ENCODE data around the gene GNB2.
"Not testable (repeated sequence)": the region's sequence is repeated elsewhere in the genome, so short reads cannot be mapped to it uniquely, and the experiment has no call there.

Gene GNB2

GRCh38 chr7:100655908-100656674, 17.4 kb upstream of the GNB2 start, which contains the start of gene ACTL6B:
TSS of gene ACTL6B (minus strand) at chr7:100656448. CDS start at chr7:100656354, 94 bp downstream.
- H2BK5ac ChIP-seq (ENCODE audit: low read depth, low read length, poor library complexity, severe bottlenecking), result no peak within 1 kb of the TSS
- no peak within 1 kb of the TSS for H2BK15ac ChIP-seq (ENCODE audit: low read depth, poor library complexity, severe bottlenecking)
- H2AFZ ChIP-seq (ENCODE audit: low read depth, low read length), result no peak within 1 kb of the TSS
- H3K9me3 ChIP-seq (ENCODE audit: control insufficient read depth, low read length), result no peaks in the 10 kb centered on the region
- H3K36me3 ChIP-seq (ENCODE audit: control insufficient read depth in 1 of 2, insufficient read depth in 2 of 2, low read depth in 1 of 2, low read length in 2 of 2), result no peaks in the 10 kb centered on the region
- H3K18ac ChIP-seq (ENCODE audit: low read depth in 1 of 2, low read length in 2 of 2), result no peak within 1 kb of the TSS
- no peak within 1 kb of the TSS for H2BK120ac ChIP-seq (ENCODE audit: low read depth, low read length)
- peaks cover 4% of the 10 kb centered on the region for H3K4me1 ChIP-seq (ENCODE audit: control insufficient read depth, insufficient read depth, low read depth, low read length)
- H3K4me3 ChIP-seq (ENCODE audit: insufficient read depth in 1 of 2, low read depth in 1 of 2, low read length in 2 of 2), result no peak within 1 kb of the TSS
- no peak within 1 kb of the TSS for H3K27ac ChIP-seq (ENCODE audit: low read length, poor library complexity, severe bottlenecking)
- 9% methylated on average over 61 of the region's 63 CpGs for WGBS
- H3K4me2 ChIP-seq (ENCODE audit: low read length, poor library complexity, severe bottlenecking), result no peak within 1 kb of the TSS
- peaks cover 50 to 54% of the 10 kb centered on the region in 2 experiments for H3K27me3 ChIP-seq (ENCODE audit: control insufficient read depth in 1 of 2, insufficient read depth in 1 of 2, low read length in 2 of 2)
- no peak within 1 kb of the TSS for H3K23ac ChIP-seq (ENCODE audit: low read length in 2 of 2)
- H3K9ac ChIP-seq (ENCODE audit: low read length), result no peak within 1 kb of the TSS
- no peak within 1 kb of the TSS for H2BK12ac ChIP-seq (ENCODE audit: low read length in 2 of 2)
- H4K91ac ChIP-seq (ENCODE audit: low read length), result no peak within 1 kb of the TSS
- peak; percentile 45 for DNase-seq
- no peak within 1 kb of the TSS for H3K14ac ChIP-seq (ENCODE audit: low read length in 2 of 2)
- no peak within 1 kb of the TSS for H3K4ac ChIP-seq (ENCODE audit: low read depth in 1 of 2, low read length in 2 of 2)
- no peak within 1 kb of the TSS for H2AK5ac ChIP-seq (ENCODE audit: low read length, severe bottlenecking)
- H3K79me1 ChIP-seq (replicated peaks; ENCODE audit: low read length, poor library complexity, severe bottlenecking), result no peaks in the 10 kb centered on the region
- no peak within 1 kb of the TSS for H4K8ac ChIP-seq (ENCODE audit: low read length)

DNA sequence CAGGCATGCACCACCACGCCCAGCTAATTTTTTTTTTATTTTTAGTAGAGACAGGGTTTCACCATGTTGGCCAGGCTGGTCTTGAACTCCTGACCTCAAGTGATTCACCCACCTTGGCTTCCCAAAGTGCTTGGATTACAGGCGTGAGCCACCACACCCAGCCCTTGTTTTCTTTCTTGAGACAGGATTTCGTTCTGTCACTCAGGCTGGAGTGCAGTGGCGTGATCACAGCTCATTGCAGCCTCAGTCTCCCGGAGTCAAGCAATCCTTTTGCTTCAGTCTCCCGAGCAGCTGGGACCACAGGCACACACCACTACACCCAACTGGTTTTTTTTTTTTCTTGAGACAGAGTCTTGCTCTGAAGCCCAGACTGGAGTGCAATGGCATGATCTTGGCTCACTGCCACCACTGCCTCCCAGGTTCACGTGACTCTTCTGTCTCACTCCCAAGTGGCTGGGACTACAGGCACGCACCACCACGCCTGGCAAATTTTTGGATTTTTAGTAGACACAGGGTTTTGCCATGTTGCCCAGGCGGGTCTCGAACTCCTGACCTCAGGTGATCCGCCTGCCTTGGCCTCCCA, 11.3 kb upstream of the GNB2 start:
- H4K91ac ChIP-seq (ENCODE audit: low read length); H3K79me1 ChIP-seq (replicated peaks; ENCODE audit: low read length, poor library complexity, severe bottlenecking); H3K18ac ChIP-seq (ENCODE audit: low read depth in 1 of 2, low read length in 2 of 2); H3K36me3 ChIP-seq (ENCODE audit: control insufficient read depth in 1 of 2, insufficient read depth in 2 of 2, low read depth in 1 of 2, low read length in 2 of 2); DNase-seq; H4K8ac ChIP-seq (ENCODE audit: low read length); H3K27ac ChIP-seq (ENCODE audit: low read length, poor library complexity, severe bottlenecking); H2BK5ac ChIP-seq (ENCODE audit: low read depth, low read length, poor library complexity, severe bottlenecking); H3K4me1 ChIP-seq (ENCODE audit: control insufficient read depth, insufficient read depth, low read depth, low read length); H2BK15ac ChIP-seq (ENCODE audit: low read depth, poor library complexity, severe bottlenecking); H3K23ac ChIP-seq (ENCODE audit: low read length in 2 of 2); H2BK12ac ChIP-seq (ENCODE audit: low read length in 2 of 2); H3K4me3 ChIP-seq (ENCODE audit: insufficient read depth in 1 of 2, low read depth in 1 of 2, low read length in 2 of 2); H2AK5ac ChIP-seq (ENCODE audit: low read length, severe bottlenecking); H3K14ac ChIP-seq (ENCODE audit: low read length in 2 of 2); H3K4me2 ChIP-seq (ENCODE audit: low read length, poor library complexity, severe bottlenecking); H2AFZ ChIP-seq (ENCODE audit: low read depth, low read length); H3K4ac ChIP-seq (ENCODE audit: low read depth in 1 of 2, low read length in 2 of 2); H3K9ac ChIP-seq (ENCODE audit: low read length); H3K9me3 ChIP-seq (ENCODE audit: control insufficient read depth, low read length); H2BK120ac ChIP-seq (ENCODE audit: low read depth, low read length): not testable (repeated sequence)
- WGBS, result 83% methylated on average over 12 of the region's 12 CpGs
- H3K27me3 ChIP-seq (ENCODE audit: control insufficient read depth in 1 of 2, insufficient read depth in 1 of 2, low read length in 2 of 2), result peaks cover 21 to 27% of the 10 kb centered on the region in 2 experiments

DNA sequence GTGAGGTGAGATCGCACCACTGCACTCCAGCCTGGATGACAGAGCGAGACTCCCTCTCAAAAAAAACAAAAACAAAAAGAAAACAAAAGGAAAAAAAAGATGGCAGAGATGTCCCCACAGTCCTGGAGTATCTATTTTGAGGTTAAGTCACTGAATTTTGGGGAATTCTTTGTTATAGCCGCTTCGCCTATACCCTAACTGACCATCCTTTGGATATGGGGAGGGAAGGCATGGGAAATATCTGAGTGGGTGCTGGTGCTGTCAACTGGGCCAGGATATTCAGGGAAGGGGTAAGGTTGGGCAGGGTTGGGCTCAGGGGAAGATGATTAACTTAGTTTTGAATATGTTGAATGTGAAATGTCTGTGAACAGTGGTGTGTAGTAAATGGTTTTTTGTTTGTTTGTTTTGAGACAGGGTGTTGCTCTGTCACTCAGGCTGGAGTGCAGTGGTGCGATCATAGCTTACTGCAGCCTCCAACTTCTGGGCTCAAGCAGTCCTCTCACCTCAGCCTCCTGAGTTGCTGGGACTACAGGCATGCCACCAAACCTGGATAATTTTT, 8.3 kb upstream of the GNB2 start:
- Histone ChIP-seq H3K4me3 (ENCODE audit: insufficient read depth in 1 of 2, low read depth in 1 of 2, low read length in 2 of 2) (no peak overlapping the region), H2BK5ac (ENCODE audit: low read depth, low read length, poor library complexity, severe bottlenecking) (no peak overlapping the region), H2BK12ac (ENCODE audit: low read length in 2 of 2) (no peak overlapping the region), H2AK5ac (ENCODE audit: low read length, severe bottlenecking) (no peak overlapping the region), H3K4me2 (ENCODE audit: low read length, poor library complexity, severe bottlenecking) (no peak overlapping the region), H3K27me3 (ENCODE audit: control insufficient read depth in 1 of 2, insufficient read depth in 1 of 2, low read length in 2 of 2) (peaks cover 0 to 6% of the 10 kb centered on the region in 2 experiments), H3K18ac (ENCODE audit: low read depth in 1 of 2, low read length in 2 of 2) (no peak overlapping the region), H3K9me3 (ENCODE audit: control insufficient read depth, low read length) (no peaks in the 10 kb centered on the region), H2BK120ac (ENCODE audit: low read depth, low read length) (no peak overlapping the region), H2AFZ (ENCODE audit: low read depth, low read length) (no peak overlapping the region), H3K14ac (ENCODE audit: low read length in 2 of 2) (no peak overlapping the region), H3K4me1 (ENCODE audit: control insufficient read depth, insufficient read depth, low read depth, low read length) (no peaks in the 10 kb centered on the region), H3K79me1 (replicated peaks; ENCODE audit: low read length, poor library complexity, severe bottlenecking) (no peaks in the 10 kb centered on the region), H3K23ac (ENCODE audit: low read length in 2 of 2) (no peak overlapping the region), H2BK15ac (ENCODE audit: low read depth, poor library complexity, severe bottlenecking) (no peak overlapping the region), H3K36me3 (ENCODE audit: control insufficient read depth in 1 of 2, insufficient read depth in 2 of 2, low read depth in 1 of 2, low read length in 2 of 2) (no peaks in the 10 kb centered on the region), H3K9ac (ENCODE audit: low read length) (no peak overlapping the region), H3K27ac (ENCODE audit: low read length, poor library complexity, severe bottlenecking) (no peak overlapping the region), H3K4ac (ENCODE audit: low read depth in 1 of 2, low read length in 2 of 2) (no peak overlapping the region), H4K8ac (ENCODE audit: low read length) (no peak overlapping the region), H4K91ac (ENCODE audit: low read length) (no peak overlapping the region)
- WGBS, result 89% methylated on average over 3 of the region's 5 CpGs
- DNase-seq, result no peak

DNA sequence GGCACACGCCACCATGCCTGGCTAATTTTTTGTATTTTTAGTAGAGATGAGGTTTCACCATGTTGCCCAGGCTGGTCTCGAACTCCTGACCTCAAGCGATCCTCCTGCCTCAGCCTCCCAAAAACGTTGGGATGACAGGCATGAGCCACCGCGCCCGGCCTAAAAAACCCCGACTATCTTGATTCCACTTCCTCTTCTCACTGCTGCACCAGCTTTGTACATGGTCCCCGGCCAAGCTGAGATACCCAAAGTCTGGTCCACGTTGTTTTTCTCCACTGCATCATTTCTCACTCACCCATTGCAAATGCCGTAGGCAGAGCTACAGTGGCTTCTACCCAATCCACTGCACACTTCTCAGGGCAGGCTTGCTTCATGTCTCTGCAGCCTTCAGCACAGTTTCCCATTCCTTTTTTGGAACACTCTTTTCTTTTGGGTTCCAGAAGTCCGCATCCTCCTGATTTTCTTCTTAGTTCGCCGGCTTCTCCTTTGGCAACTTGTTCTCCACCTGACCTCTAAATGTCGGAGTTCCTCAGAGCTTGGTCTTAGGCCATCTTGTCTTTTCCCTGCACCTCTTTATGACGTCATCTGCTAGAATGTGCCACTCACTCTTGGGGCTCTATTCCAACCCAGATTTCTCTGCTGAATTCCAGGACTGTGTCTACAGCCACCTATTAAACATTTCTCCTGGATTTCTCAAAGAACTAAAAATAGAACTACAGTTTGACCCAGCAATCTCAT, 6.0 kb upstream of the GNB2 start:
- H2BK12ac ChIP-seq (ENCODE audit: low read length in 2 of 2), result no peak overlapping the region
- H3K4me2 ChIP-seq (ENCODE audit: low read length, poor library complexity, severe bottlenecking), result no peak overlapping the region
- H3K4me3 ChIP-seq (ENCODE audit: insufficient read depth in 1 of 2, low read depth in 1 of 2, low read length in 2 of 2), result no peak overlapping the region
- H2BK120ac ChIP-seq (ENCODE audit: low read depth, low read length), result no peak overlapping the region
- H3K4ac ChIP-seq (ENCODE audit: low read depth in 1 of 2, low read length in 2 of 2), result no peak overlapping the region
- H3K23ac ChIP-seq (ENCODE audit: low read length in 2 of 2), result no peak overlapping the region
- no peak overlapping the region for H4K91ac ChIP-seq (ENCODE audit: low read length)
- H2AK5ac ChIP-seq (ENCODE audit: low read length, severe bottlenecking), result no peak overlapping the region
- no peak for DNase-seq
- no peak overlapping the region for H3K18ac ChIP-seq (ENCODE audit: low read depth in 1 of 2, low read length in 2 of 2)
- WGBS, result 85% methylated on average over 15 of the region's 16 CpGs
- H2BK5ac ChIP-seq (ENCODE audit: low read depth, low read length, poor library complexity, severe bottlenecking), result no peak overlapping the region
- no peak overlapping the region for H3K9ac ChIP-seq (ENCODE audit: low read length)
- H3K27ac ChIP-seq (ENCODE audit: low read length, poor library complexity, severe bottlenecking), result no peak overlapping the region
- no peak overlapping the region for H2AFZ ChIP-seq (ENCODE audit: low read depth, low read length)
- no peaks in the 10 kb centered on the region for H3K4me1 ChIP-seq (ENCODE audit: control insufficient read depth, insufficient read depth, low read depth, low read length)
- H3K14ac ChIP-seq (ENCODE audit: low read length in 2 of 2), result no peak overlapping the region
- no peak overlapping the region for H4K8ac ChIP-seq (ENCODE audit: low read length)
- H3K27me3 ChIP-seq (ENCODE audit: control insufficient read depth in 1 of 2, insufficient read depth in 1 of 2, low read length in 2 of 2), result peaks cover 0 to 4% of the 10 kb centered on the region in 2 experiments
- no peak overlapping the region for H2BK15ac ChIP-seq (ENCODE audit: low read depth, poor library complexity, severe bottlenecking)
- no peaks in the 10 kb centered on the region for H3K36me3 ChIP-seq (ENCODE audit: control insufficient read depth in 1 of 2, insufficient read depth in 2 of 2, low read depth in 1 of 2, low read length in 2 of 2)
- H3K9me3 ChIP-seq (ENCODE audit: control insufficient read depth, low read length), result no peaks in the 10 kb centered on the region
- no peaks in the 10 kb centered on the region for H3K79me1 ChIP-seq (replicated peaks; ENCODE audit: low read length, poor library complexity, severe bottlenecking)

All from mesenchymal stem cell (in vitro differentiated cells and primary cell).